ENCODE data around the gene PLCXD3.
"Not testable (repeated sequence)": the region's sequence is repeated elsewhere in the genome, so short reads cannot be mapped to it uniquely, and the experiment has no call there.

DNA sequence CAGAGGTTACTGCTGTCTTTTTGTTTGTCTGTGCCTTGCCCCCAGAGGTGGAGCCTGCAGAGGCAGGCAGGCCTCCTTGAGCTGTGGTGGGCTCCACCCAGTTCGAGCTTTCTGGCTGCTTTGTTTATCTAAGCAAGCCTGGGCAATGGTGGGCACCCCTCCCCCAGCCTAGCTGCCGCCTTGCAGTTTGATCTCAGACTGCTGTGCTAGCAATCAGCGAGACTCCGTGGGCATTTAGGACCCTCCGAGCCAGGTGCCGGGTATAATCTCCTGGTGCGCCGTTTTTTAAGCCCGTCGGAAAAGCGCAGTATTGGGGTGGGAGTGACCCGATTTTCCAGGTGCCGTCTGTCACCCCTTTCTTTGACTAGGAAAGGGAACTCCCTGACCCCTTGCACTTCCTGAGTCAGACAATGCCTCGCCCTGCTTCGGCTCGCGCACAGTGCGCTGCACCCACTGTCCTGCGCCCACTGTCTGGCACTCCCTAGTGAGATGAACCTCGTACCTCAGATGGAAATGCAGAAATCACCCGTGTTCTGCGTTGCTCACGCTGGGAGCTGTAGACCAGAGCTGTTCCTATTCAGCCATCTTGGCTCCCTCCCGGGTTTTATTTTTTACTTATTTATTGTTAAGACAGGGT, 16.8 kb downstream of the PLCXD3 start:
- not testable (repeated sequence) for TF ChIP-seq CTCF (tag by site-specific recombination; IDR thresholded peaks at IDR 0.05); ZNF23 (tag by site-specific recombination; IDR thresholded peaks at IDR 0.05; ENCODE audit: borderline replicate concordance); KLF8 (tag by site-specific recombination; IDR thresholded peaks at IDR 0.05); KLF1 (tag by site-specific recombination; IDR thresholded peaks at IDR 0.05); REST (tag by site-specific recombination; IDR thresholded peaks at IDR 0.05)
- TF ChIP-seq, protein P1, sequence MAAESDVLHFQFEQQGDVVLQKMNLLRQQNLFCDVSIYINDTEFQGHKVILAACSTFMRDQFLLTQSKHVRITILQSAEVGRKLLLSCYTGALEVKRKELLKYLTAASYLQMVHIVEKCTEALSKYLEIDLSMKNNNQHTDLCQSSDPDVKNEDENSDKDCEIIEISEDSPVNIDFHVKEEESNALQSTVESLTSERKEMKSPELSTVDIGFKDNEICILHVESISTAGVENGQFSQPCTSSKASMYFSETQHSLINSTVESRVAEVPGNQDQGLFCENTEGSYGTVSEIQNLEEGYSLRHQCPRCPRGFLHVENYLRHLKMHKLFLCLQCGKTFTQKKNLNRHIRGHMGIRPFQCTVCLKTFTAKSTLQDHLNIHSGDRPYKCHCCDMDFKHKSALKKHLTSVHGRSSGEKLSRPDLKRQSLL (tag by site-specific recombination; IDR thresholded peaks at IDR 0.05), result not testable (repeated sequence)

All from HEK293 (cell line).